MM.1S (cell line): ENCODE results near the gene DCHS2.

Experiments
- EZH2 ChIP-seq: fragments of 300-600 bp; sonication (generic); optimal IDR thresholded peaks from 2 replicates; pipeline ENCODE3; 2017; ENCODE audit warnings: low read depth, mild to moderate bottlenecking, antibody characterized with exemption, low read length, mixed read lengths
- EZH2phosphoT487 ChIP-seq: fragments of 300-600 bp; sonication (generic); IDR thresholded peaks from 2 replicates; pipeline ENCODE4 v1.6.1; 2018; ENCODE audit warnings: antibody characterized with exemption, low read length

- TF ChIP-seq EZH2 (no peak), EZH2phosphoT487 (no peak)
Measured at GRCh38 chr4:154497889-154498288, 6.3 kb upstream of the DCHS2 start.
